GM10266 (cell line): ENCODE measurements around the gene AFF3.

ENCODE experiments used
- DNase-seq: peaks from one replicate; pipeline ENCODE4 v3.0.0; 2012; ENCODE audit errors: extremely low spot score
- CTCF ChIP-seq: IDR thresholded peaks from 2 replicates; pipeline ENCODE4 v1.5.1; 2012; ENCODE audit warnings: mild to moderate bottlenecking, low read depth; ENCODE audit not compliant: control insufficient read depth, insufficient read depth; ENCODE audit errors: missing control alignments

AFF3 gene

GRCh38 chr2:99609851-99610381 lies 532.5 kb downstream of the AFF3 start:
- no peak for DNase-seq
- TF ChIP-seq CTCF: no peak

GRCh38 chr2:99608861-99609260 lies 533.5 kb downstream of the AFF3 start:
- no peak for TF ChIP-seq CTCF
- DNase-seq: no peak

GRCh38 chr2:99607861-99608491 lies 534.4 kb downstream of the AFF3 start:
- no peak for TF ChIP-seq CTCF
- no peak for DNase-seq

- no peak for TF ChIP-seq CTCF
- no peak for DNase-seq
Observed at GRCh38 chr2:99607454-99607853, 534.9 kb downstream of the AFF3 start.

GRCh38 chr2:99605036-99605435 lies 537.4 kb downstream of the AFF3 start:
- no peak for TF ChIP-seq CTCF
- DNase-seq: no peak

GRCh38 chr2:99602476-99602875 lies 539.9 kb downstream of the AFF3 start:
- no peak for TF ChIP-seq CTCF
- no peak for DNase-seq

- no peak for TF ChIP-seq CTCF
Observed at GRCh38 chr2:99600981-99601651, 541.3 kb downstream of the AFF3 start.

More at GRCh38 chr2:99600981-99601651, 541.3 kb downstream of the AFF3 start:
- DNase-seq: no peak
